GM19455 (cell line): ENCODE results near the gene TCP1.
A peak's percentile ranks its signal among the peaks of the same experiment; 100 is the strongest.
"Not testable (repeated sequence)": the region's sequence is repeated elsewhere in the genome, so short reads cannot be mapped to it uniquely, and the experiment has no call there.

Source experiments
- ATAC-seq: cut with Tn5 transposase; IDR thresholded peaks from one replicate; pipeline ENCODE4 v1.9.1; 2021; ENCODE audit not compliant: unreplicated experiment

Gene TCP1

GRCh38 chr6:159817951-159818739 lies 28.7 kb upstream of the TCP1 start:
- ATAC-seq = no peak

- not testable (repeated sequence) for ATAC-seq
Measured at GRCh38 chr6:159816775-159817174, 27.4 kb upstream of the TCP1 start.

GRCh38 chr6:159815410-159815809 lies 26.0 kb upstream of the TCP1 start:
- ATAC-seq = no peak

GRCh38 chr6:159813781-159814180 lies 24.4 kb upstream of the TCP1 start:
- no peak for ATAC-seq

- ATAC-seq = no peak
Measured at GRCh38 chr6:159809149-159809548, 19.7 kb upstream of the TCP1 start.

GRCh38 chr6:159808647-159809046 lies 19.2 kb upstream of the TCP1 start:
- ATAC-seq = no peak

- no peak for ATAC-seq
Measured at GRCh38 chr6:159807150-159807858, 17.9 kb upstream of the TCP1 start.

GRCh38 chr6:159806021-159806458 lies 16.6 kb upstream of the TCP1 start:
- no peak for ATAC-seq

GRCh38 chr6:159805440-159806020 lies 16.1 kb upstream of the TCP1 start:
- ATAC-seq = no peak

- no peak for ATAC-seq
Measured at GRCh38 chr6:159804504-159804903, 15.1 kb upstream of the TCP1 start.

- ATAC-seq = no peak
Measured at GRCh38 chr6:159801935-159802334, 12.5 kb upstream of the TCP1 start.

- no peak for ATAC-seq
Measured at GRCh38 chr6:159800141-159800865, 10.9 kb upstream of the TCP1 start, which contains the start of gene PNLDC1. Gene PNLDC1, plus strand, starts transcription at chr6:159800276. Its CDS starts 32 bp downstream, at chr6:159800308.

GRCh38 chr6:159797554-159797953 lies 8.2 kb upstream of the TCP1 start:
- no peak for ATAC-seq

GRCh38 chr6:159794976-159795375 lies 5.6 kb upstream of the TCP1 start:
- not testable (repeated sequence) for ATAC-seq

- no peak for ATAC-seq
Measured at GRCh38 chr6:159790956-159791598, 1.7 kb upstream of the TCP1 start.

GRCh38 chr6:159790149-159790955 lies 950 bp upstream of the TCP1 start, which contains the start of gene MRPL18:
Gene MRPL18, plus strand, starts transcription at chr6:159790467. Its CDS starts 121 bp downstream, at chr6:159790588.
- peak; percentile 81 for ATAC-seq

GRCh38 chr6:159788753-159789376 lies 537 bp downstream of the TCP1 start:
- peak; percentile 0 for ATAC-seq

GRCh38 chr6:159788276-159788675 lies 1.1 kb downstream of the TCP1 start:
- no peak for ATAC-seq

- ATAC-seq = no peak
Measured at GRCh38 chr6:159778542-159779103, 10.8 kb downstream of the TCP1 start.
